Breast epithelium (tissue), 4 donors: ENCODE data around the gene CMTM4. TPM values are rescaled to one million over a fixed set of nuclear protein-coding genes. Genes with fewer than 3 reads are reported as not detected.

Source experiments
- DNase-seq, 2 donors: peaks; one replicate each; pipeline ENCODE4 v3.0.0-alpha.2; 2019; ENCODE audit warnings: low spot score in 2 of 2
- H3K27ac ChIP-seq, 2 donors: fragments of 200-600 bp; sonication (generic) in 1 of 2; one replicate each; pipeline ENCODE4 v1.5.1; 2016 to 2019; ENCODE audit warnings: mild to moderate bottlenecking in 1 of 2
- H3K27me3 ChIP-seq, 2 donors: fragments of 200-600 bp; sonication (generic) in 1 of 2; one replicate each; pipeline versions ENCODE4 v1.5.1 to v1.6.0; 2017 to 2019; ENCODE audit warnings: control low read depth in 1 of 2, mild to moderate bottlenecking in 1 of 2
- H3K36me3 ChIP-seq: fragments of 200-600 bp; one replicate; pipeline ENCODE4 v1.5.1; 2019
- H3K4me1 ChIP-seq, 2 donors: fragments of 200-600 bp; sonication (generic); one replicate each; pipeline ENCODE4 v1.5.1; 2016 to 2019; ENCODE audit warnings: control low read depth in 1 of 2
- H3K4me3 ChIP-seq, 3 donors: fragments of 200-600 bp; sonication (generic); 1 replicate in 2 of 3; 2 replicates in 1 of 3; pipeline ENCODE4 v1.5.1; 2016 to 2019; ENCODE audit warnings: mild to moderate bottlenecking in 3 of 3, moderate library complexity in 2 of 3
- H3K9me3 ChIP-seq, 2 donors: fragments of 200-600 bp; sonication (generic) in 1 of 2; one replicate each; pipeline ENCODE4 v1.5.1; 2016 to 2019; ENCODE audit warnings: control low read depth in 1 of 2
- POLR2A ChIP-seq: fragments of 450-650 bp; IDR thresholded peaks from one replicate; pipeline ENCODE4 v1.6.1; 2016; ENCODE audit warnings: antibody characterized with exemption, mild to moderate bottlenecking, moderate library complexity
- POLR2AphosphoS5 ChIP-seq, 3 donors: sonication (generic); formaldehyde crosslinking; IDR thresholded peaks; one replicate each; pipeline ENCODE4 v1.6.1; 2017; ENCODE audit warnings: antibody characterized with exemption in 3 of 3
- intact Hi-C: fragments of 100-400 bp; cut with DNase I; formaldehyde crosslinking; loops from one replicate; pipeline ENCODE4 v1.15.1; 2023; ENCODE audit warnings: low total_unique reads
- total RNA-seq, 3 donors: library from RNA; depleted of rRNA; stranded (reverse); fragments of >200 nt; gene quantifications; one replicate each; pipeline ENCODE4 v1.1.0, GENCODE V29; 2016
- TF ChIP-seq, protein P1 (sequence below), 3 donors: fragments of 450-650 bp; IDR thresholded peaks; one replicate each; pipeline ENCODE4 v1.5.1; 2016 to 2017; ENCODE audit warnings: antibody characterized with exemption in 3 of 3, mild to moderate bottlenecking in 3 of 3, moderate library complexity in 3 of 3

CMTM4 gene
- total RNA-seq, 3 donors from 2014 or later = 12.5 to 35.4 (median 33.7) TPM

DNA sequence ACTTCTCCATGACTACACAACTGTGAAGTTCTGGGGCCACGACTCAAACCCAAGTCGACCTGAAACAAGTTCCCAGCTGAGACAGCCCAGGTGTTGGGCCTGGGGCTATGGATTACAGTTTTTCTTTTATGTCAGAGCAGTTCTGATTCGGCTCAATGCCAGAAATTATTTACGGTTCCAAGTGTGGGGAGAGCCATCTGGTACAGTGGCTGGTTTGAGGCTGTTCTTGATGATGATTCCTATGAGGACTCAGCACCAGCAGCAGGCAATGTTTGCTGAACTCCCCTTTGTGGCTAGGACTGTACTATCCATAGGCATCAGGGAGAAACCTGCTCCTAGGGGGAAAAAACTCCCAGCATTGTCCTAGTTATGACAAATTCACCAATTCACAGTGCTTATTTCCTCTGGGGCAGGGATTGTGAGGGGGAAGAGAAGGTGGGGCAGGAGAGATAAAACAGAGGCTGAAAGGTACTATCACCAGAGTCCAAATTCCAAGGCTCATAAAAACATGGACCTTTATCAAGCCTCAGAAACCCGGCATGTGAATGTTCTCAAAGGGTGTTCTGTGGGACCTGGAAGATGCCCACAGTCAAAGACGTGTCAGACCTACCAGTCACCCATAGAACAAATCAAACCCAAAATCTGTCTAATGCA, 18.2 kb upstream of the CMTM4 start:
- no peak overlapping the region for H3K4me3 ChIP-seq
- TF ChIP-seq POLR2A = no peak
- TF ChIP-seq, protein P1, sequence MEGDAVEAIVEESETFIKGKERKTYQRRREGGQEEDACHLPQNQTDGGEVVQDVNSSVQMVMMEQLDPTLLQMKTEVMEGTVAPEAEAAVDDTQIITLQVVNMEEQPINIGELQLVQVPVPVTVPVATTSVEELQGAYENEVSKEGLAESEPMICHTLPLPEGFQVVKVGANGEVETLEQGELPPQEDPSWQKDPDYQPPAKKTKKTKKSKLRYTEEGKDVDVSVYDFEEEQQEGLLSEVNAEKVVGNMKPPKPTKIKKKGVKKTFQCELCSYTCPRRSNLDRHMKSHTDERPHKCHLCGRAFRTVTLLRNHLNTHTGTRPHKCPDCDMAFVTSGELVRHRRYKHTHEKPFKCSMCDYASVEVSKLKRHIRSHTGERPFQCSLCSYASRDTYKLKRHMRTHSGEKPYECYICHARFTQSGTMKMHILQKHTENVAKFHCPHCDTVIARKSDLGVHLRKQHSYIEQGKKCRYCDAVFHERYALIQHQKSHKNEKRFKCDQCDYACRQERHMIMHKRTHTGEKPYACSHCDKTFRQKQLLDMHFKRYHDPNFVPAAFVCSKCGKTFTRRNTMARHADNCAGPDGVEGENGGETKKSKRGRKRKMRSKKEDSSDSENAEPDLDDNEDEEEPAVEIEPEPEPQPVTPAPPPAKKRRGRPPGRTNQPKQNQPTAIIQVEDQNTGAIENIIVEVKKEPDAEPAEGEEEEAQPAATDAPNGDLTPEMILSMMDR (IDR thresholded peaks at IDR 0.05) = no peak
- TF ChIP-seq POLR2AphosphoS5 (IDR thresholded peaks at IDR 0.05) = no peak
- no peak for DNase-seq
- no peaks in the 10 kb centered on the region for H3K36me3 ChIP-seq
- no peaks in the 10 kb centered on the region for H3K4me1 ChIP-seq
- H3K27me3 ChIP-seq = no peaks in the 10 kb centered on the region
- no peak overlapping the region for H3K27ac ChIP-seq
- intact Hi-C loops = no loop called here
- peaks cover 0 to 3% of the 10 kb centered on the region in 2 donors for H3K9me3 ChIP-seq

DNA sequence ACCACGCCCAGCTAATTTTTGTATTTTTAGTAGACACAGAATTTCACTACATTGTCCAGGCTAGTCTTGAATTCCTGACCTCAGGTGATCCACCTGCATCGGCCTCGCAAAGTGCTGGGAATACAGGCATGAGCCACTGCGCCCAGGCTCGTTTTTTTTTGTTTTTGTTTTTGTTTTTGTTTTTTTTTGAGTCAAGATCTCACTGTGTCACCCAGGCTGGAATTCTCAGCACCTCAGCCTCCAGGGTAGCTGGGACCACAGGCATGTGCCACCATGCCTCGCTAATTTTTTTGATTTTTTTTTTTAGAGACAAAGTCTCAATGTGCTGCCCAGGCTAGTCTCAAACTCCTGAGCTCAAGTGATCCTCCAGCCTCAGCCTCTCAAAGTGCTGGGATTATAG, 17.5 kb upstream of the CMTM4 start:
- intact Hi-C loops = no loop called here
- TF ChIP-seq POLR2A = no peak
- no peak for TF ChIP-seq POLR2AphosphoS5 (IDR thresholded peaks at IDR 0.05)
- TF ChIP-seq, protein P1 (IDR thresholded peaks at IDR 0.05) = no peak
- Histone ChIP-seq H3K36me3 (no peaks in the 10 kb centered on the region), H3K9me3 (peaks cover 0 to 3% of the 10 kb centered on the region in 2 donors), H3K27me3 (no peaks in the 10 kb centered on the region), H3K4me3 (no peak overlapping the region), H3K4me1 (no peaks in the 10 kb centered on the region), H3K27ac (no peak overlapping the region)
- DNase-seq = no peak

DNA sequence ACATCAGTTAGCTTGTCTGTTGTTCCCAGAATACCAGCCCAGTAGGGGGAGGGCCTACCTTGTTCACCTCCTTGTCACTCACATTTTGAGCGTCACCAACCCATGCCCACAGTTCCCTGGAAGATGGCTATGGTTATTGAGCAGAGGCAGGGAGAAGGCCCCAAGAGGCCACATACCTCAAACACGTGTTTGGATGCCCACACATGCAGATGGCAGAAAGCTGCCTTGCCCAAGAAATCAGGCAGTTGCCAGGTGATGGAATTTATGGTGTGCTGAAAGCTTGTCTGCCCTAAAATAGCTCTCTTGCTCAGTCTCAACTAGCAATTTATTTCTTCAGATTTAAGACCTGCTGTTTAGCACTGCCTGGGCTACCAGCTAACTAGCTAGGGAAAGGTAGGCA, 16.5 kb upstream of the CMTM4 start:
- TF ChIP-seq POLR2AphosphoS5 (IDR thresholded peaks at IDR 0.05) (no peak), POLR2A (no peak)
- TF ChIP-seq, protein P1 (IDR thresholded peaks at IDR 0.05) = no peak
- intact Hi-C loops = no loop called here
- Histone ChIP-seq H3K9me3 (peaks cover 0 to 3% of the 10 kb centered on the region in 2 donors), H3K27me3 (no peaks in the 10 kb centered on the region), H3K27ac (no peak overlapping the region), H3K4me3 (no peak overlapping the region), H3K36me3 (no peaks in the 10 kb centered on the region), H3K4me1 (no peaks in the 10 kb centered on the region)
- DNase-seq = no peak

GRCh38 chr16:66712512-66712911, 16.0 kb upstream of the CMTM4 start:
- no peaks in the 10 kb centered on the region for H3K36me3 ChIP-seq
- H3K9me3 ChIP-seq = peaks cover 0 to 3% of the 10 kb centered on the region in 2 donors
- no peak overlapping the region for H3K27ac ChIP-seq
- no peaks in the 10 kb centered on the region for H3K4me1 ChIP-seq
- intact Hi-C loops = no loop called here
- TF ChIP-seq, protein P1 (IDR thresholded peaks at IDR 0.05) = no peak
- TF ChIP-seq POLR2A = no peak
- TF ChIP-seq POLR2AphosphoS5 (IDR thresholded peaks at IDR 0.05) = no peak
- DNase-seq = no peak
- no peak overlapping the region for H3K4me3 ChIP-seq
- no peaks in the 10 kb centered on the region for H3K27me3 ChIP-seq

DNA sequence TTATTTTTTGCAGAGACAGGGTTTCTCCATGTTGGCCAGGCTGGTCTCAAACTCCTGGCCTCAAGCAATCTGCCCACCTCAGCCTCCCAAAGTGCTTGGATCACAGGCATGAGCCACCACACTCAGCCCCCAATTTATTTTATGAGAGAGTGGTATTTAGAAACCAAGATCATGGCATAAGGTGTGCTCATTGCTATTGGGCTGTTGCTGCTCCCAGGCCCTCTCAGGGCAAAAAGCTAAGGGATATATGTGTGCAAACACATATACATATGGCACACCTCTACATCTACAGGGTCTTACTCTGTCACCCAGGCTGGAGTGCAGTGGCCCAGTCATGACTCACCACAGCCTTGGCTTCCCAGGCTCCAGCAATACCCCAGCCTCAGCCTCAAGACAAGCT, 15.0 kb upstream of the CMTM4 start:
- intact Hi-C loops = no loop called here
- Histone ChIP-seq H3K36me3 (no peaks in the 10 kb centered on the region), H3K4me1 (no peaks in the 10 kb centered on the region), H3K27ac (no peak overlapping the region), H3K9me3 (peaks cover 0 to 3% of the 10 kb centered on the region in 2 donors), H3K27me3 (no peaks in the 10 kb centered on the region), H3K4me3 (no peak overlapping the region)
- no peak for TF ChIP-seq POLR2A
- no peak for TF ChIP-seq POLR2AphosphoS5 (IDR thresholded peaks at IDR 0.05)
- TF ChIP-seq, protein P1 (IDR thresholded peaks at IDR 0.05) = no peak
- no peak for DNase-seq
